IgD-negative memory B cell (primary cell): ENCODE results near the gene BLOC1S6. TPM values are rescaled to one million over a fixed set of nuclear protein-coding genes. Genes with fewer than 3 reads are reported as not detected.
"Not testable (repeated sequence)": the region's sequence is repeated elsewhere in the genome, so short reads cannot be mapped to it uniquely, and the experiment has no call there.

Source experiments
- H3K27ac Mint-ChIP-seq, 3 donors: one replicate each; pipeline ENCODE4 v1.8.0; 2020 to 2022; ENCODE audit warnings: mild to moderate bottlenecking in 3 of 3, mixed read lengths in 3 of 3, moderate library complexity in 1 of 3
- H3K27me3 Mint-ChIP-seq: one replicate; pipeline ENCODE4 v1.8.0; 2021; ENCODE audit warnings: mixed read lengths
- H3K36me3 Mint-ChIP-seq: one replicate; pipeline ENCODE4 v1.8.0; 2020; ENCODE audit warnings: mild to moderate bottlenecking, mixed read lengths
- H3K4me1 Mint-ChIP-seq, 3 donors: one replicate each; pipeline ENCODE4 v1.8.0; 2020 to 2022; ENCODE audit warnings: mixed read lengths in 3 of 3, mild to moderate bottlenecking in 1 of 3
- H3K4me3 Mint-ChIP-seq, 4 donors: one replicate each; pipeline ENCODE4 v1.8.0; 2020 to 2022; ENCODE audit warnings: mild to moderate bottlenecking in 4 of 4, mixed read lengths in 4 of 4, moderate library complexity in 3 of 4
- H3K9me3 Mint-ChIP-seq, 3 donors: one replicate each; pipeline ENCODE4 v1.8.0; 2020 to 2021; ENCODE audit warnings: mixed read lengths in 3 of 3, mild to moderate bottlenecking in 1 of 3
- polyA plus RNA-seq: library from polyadenylated mRNA; unstranded; fragments of 300-500 nt; fragmentation: Illumina TruSeq; gene quantifications from one replicate; pipeline ENCODE4 v1.2.3, GENCODE V29; 2021

BLOC1S6 gene
- polyA plus RNA-seq, 1 donor from 2014 or later = 68.1 TPM

DNA sequence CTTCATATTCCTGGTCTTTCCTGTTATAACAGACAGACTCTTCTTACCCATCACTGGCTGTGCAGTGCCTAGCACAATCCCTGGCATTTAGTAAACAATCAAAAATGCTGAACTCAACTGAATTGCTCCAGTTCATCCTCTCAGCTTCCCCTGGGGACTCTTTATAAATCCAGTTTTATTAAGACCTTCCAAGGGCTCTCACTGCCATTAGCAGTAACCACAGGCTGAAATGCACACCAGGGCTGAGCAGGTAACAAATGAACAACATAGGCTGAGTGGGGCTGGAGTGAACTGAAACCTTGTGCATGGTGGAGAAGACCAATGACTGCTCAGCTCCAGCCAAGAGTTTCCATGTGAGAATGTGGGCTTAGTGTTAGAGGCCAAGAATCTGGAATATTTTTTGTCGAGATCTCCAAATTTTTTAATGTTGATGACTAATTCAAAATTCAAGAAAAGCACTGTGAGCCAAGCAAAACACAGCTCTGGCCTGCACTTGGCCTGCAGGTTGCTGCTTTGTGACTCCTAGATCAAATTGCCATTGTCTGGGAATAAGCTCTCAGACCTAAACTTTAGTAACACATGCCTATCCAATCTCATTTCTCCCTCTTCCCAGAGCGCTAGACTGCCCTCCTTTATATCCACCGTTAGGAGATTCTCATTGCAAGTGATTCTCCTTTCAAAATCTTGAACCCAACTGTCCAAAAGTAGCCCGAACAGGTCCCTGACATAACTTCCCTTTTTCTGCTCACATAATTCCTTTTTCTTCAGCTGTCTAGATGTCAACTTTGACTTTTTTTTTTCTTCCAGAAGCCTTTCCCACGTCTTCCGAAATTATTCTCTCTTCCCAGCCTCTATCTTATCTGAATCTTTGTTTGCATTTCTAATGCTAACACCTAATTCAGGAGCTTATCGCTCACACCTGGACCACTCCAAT lies 55.1 kb downstream of the BLOC1S6 start:
- H3K27ac Mint-ChIP-seq = no peak overlapping the region
- peaks cover 26 to 51% (median 27%) of the 10 kb centered on the region in 3 donors for H3K4me1 Mint-ChIP-seq
- no peaks in the 10 kb centered on the region for H3K9me3 Mint-ChIP-seq
- H3K36me3 Mint-ChIP-seq = peaks cover 10% of the 10 kb centered on the region
- no peak overlapping the region for H3K4me3 Mint-ChIP-seq
- no peaks in the 10 kb centered on the region for H3K27me3 Mint-ChIP-seq

DNA sequence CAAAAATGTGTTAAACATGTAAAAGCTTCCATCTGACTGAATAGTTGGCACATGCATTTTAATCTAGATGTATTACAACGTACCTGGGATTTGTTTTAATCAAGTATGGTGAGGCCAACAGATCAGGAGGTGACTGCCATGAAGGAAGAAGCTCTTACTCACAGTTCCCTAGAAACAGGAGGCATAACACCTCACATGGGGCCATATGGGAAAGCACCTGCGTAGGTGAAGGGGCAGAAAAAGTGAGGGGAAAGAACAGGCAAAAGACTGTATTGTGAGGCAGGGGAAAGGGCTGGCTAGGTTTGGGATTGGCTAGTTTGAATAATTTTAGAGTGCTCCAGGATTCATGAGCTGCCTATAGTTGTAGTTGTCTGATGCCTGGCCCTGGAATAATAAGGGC lies 57.3 kb downstream of the BLOC1S6 start:
- Mint-ChIP-seq H3K36me3 (peaks cover 6% of the 10 kb centered on the region), H3K4me3 (peak overlapping the region in 1 of 4 donors; percentile 49), H3K4me1 (peaks cover 18 to 44% (median 26%) of the 10 kb centered on the region in 3 donors), H3K27ac (no peak overlapping the region), H3K9me3 (no peaks in the 10 kb centered on the region), H3K27me3 (no peaks in the 10 kb centered on the region)

GRCh38 chr15:45645026-45645980 lies 58.1 kb downstream of the BLOC1S6 start:
- Mint-ChIP-seq H3K4me1 (peaks cover 19 to 46% (median 25%) of the 10 kb centered on the region in 3 donors), H3K27ac (peak overlapping the region in 1 of 3 donors; percentile 18), H3K4me3 (peak overlapping the region in 1 of 4 donors; percentile 29), H3K27me3 (no peaks in the 10 kb centered on the region), H3K9me3 (no peaks in the 10 kb centered on the region), H3K36me3 (peaks cover 6% of the 10 kb centered on the region)

DNA sequence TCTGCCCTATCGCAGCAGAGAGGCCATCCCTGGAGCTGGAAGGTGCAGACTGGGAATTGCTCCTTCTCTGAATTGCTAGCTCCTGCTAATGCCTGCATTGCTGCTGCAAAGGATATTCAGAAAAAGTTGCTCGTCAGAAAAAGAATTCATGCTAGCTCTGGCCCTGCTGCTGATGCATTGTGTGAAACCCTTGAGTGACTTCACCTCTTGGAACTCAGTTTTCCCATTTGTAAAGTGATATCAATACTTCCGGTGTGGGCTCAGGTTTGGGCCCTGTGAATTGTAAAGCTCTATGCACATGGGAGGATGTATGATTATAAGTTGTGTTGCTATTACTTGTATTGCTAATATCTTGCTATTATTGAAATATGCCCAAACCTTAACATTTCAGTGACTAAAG lies 59.0 kb downstream of the BLOC1S6 start:
- Mint-ChIP-seq H3K27me3 (no peaks in the 10 kb centered on the region), H3K27ac (no peak overlapping the region), H3K9me3 (no peaks in the 10 kb centered on the region), H3K4me3 (peak overlapping the region in 1 of 4 donors; percentile 31), H3K4me1 (peaks cover 20 to 48% (median 26%) of the 10 kb centered on the region in 3 donors), H3K36me3 (peaks cover 7% of the 10 kb centered on the region)

- H3K36me3 Mint-ChIP-seq = peaks cover 14% of the 10 kb centered on the region
- H3K4me1 Mint-ChIP-seq = peaks cover 16 to 47% (median 22%) of the 10 kb centered on the region in 3 donors
- no peaks in the 10 kb centered on the region for H3K9me3 Mint-ChIP-seq
- no peak overlapping the region for H3K27ac Mint-ChIP-seq
- no peak overlapping the region for H3K4me3 Mint-ChIP-seq
- no peaks in the 10 kb centered on the region for H3K27me3 Mint-ChIP-seq
Measured at GRCh38 chr15:45647828-45648227, 60.6 kb downstream of the BLOC1S6 start.

DNA sequence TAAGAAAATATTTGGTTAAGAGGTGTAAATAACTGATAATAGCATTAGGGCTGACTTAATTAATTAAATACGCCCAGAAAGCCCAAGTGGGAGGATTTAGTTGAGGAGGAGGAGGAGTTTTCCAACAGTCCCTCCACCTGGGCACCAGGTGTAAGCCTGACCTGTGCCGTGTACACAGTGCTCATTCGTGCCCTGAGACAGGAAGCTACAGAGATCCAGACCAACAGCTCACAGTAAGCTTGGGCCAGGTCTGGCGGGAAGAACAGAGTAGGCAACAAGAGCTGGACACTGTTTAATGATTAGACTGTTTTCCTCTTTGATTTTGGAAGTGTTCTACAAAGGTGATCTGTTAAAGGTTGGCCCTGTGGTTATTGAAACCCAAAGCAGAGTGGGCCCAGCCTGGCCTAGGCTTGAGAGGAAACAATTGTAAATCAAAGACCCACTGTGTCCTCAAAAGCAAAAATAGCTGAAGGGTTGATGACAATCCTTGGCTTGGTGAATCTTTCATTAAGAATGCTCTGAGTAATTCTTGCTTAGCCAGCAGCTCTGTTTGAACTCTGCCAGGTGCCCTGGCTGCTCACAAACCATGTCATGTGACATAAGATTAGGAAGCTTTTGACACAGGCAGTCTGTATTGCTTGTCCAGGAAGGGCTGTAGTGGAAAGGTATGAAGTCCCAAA lies 61.5 kb downstream of the BLOC1S6 start:
- H3K4me3 Mint-ChIP-seq = peak overlapping the region in 1 of 4 donors; percentile 54
- peaks cover 18 to 48% (median 28%) of the 10 kb centered on the region in 3 donors for H3K4me1 Mint-ChIP-seq
- no peaks in the 10 kb centered on the region for H3K27me3 Mint-ChIP-seq
- H3K36me3 Mint-ChIP-seq = peaks cover 14% of the 10 kb centered on the region
- H3K9me3 Mint-ChIP-seq = no peaks in the 10 kb centered on the region
- H3K27ac Mint-ChIP-seq = no peak overlapping the region

GRCh38 chr15:45650007-45650406 lies 62.8 kb downstream of the BLOC1S6 start:
- H3K9me3 Mint-ChIP-seq, H3K27ac Mint-ChIP-seq, H3K27me3 Mint-ChIP-seq: not testable (repeated sequence)
- Mint-ChIP-seq H3K4me3 (peak overlapping the region in 1 of 4 donors; percentile 41), H3K4me1 (peaks cover 22 to 49% (median 28%) of the 10 kb centered on the region in 3 donors), H3K36me3 (peaks cover 14% of the 10 kb centered on the region)

GRCh38 chr15:45650889-45651525 lies 63.8 kb downstream of the BLOC1S6 start:
- H3K27ac Mint-ChIP-seq = no peak overlapping the region
- H3K9me3 Mint-ChIP-seq = peaks cover 0 to 2% (median 0%) of the 10 kb centered on the region in 3 donors
- H3K27me3 Mint-ChIP-seq = no peaks in the 10 kb centered on the region
- peaks cover 13% of the 10 kb centered on the region for H3K36me3 Mint-ChIP-seq
- H3K4me1 Mint-ChIP-seq = peaks cover 20 to 43% (median 28%) of the 10 kb centered on the region in 3 donors
- H3K4me3 Mint-ChIP-seq = no peak overlapping the region

- Mint-ChIP-seq H3K36me3 (peaks cover 13% of the 10 kb centered on the region), H3K4me3 (no peak overlapping the region), H3K4me1 (peaks cover 14 to 38% (median 24%) of the 10 kb centered on the region in 3 donors), H3K27me3 (no peaks in the 10 kb centered on the region), H3K27ac (no peak overlapping the region), H3K9me3 (peaks cover 0 to 2% (median 0%) of the 10 kb centered on the region in 3 donors)
Measured at GRCh38 chr15:45653702-45654424, 66.7 kb downstream of the BLOC1S6 start.

- Mint-ChIP-seq H3K9me3 (peaks cover 0 to 2% (median 0%) of the 10 kb centered on the region in 3 donors), H3K4me1 (peaks cover 11 to 34% (median 22%) of the 10 kb centered on the region in 3 donors)
Measured at GRCh38 chr15:45654749-45655148, 67.6 kb downstream of the BLOC1S6 start.

GRCh38 chr15:45657254-45657653 lies 70.1 kb downstream of the BLOC1S6 start:
- Mint-ChIP-seq H3K9me3 (peaks cover 0 to 2% (median 0%) of the 10 kb centered on the region in 3 donors), H3K4me3 (no peak overlapping the region), H3K27ac (peak overlapping the region in 1 of 3 donors; percentile 59), H3K27me3 (no peaks in the 10 kb centered on the region), H3K4me1 (peaks cover 8 to 26% (median 17%) of the 10 kb centered on the region in 3 donors), H3K36me3 (peaks cover 11% of the 10 kb centered on the region)

More at GRCh38 chr15:45654749-45655148, 67.6 kb downstream of the BLOC1S6 start:
- H3K27ac Mint-ChIP-seq = peak overlapping the region in 1 of 3 donors; percentile 1
- peak overlapping the region in 1 of 4 donors; percentile 46 for H3K4me3 Mint-ChIP-seq
- peaks cover 14% of the 10 kb centered on the region for H3K36me3 Mint-ChIP-seq
- no peaks in the 10 kb centered on the region for H3K27me3 Mint-ChIP-seq

GRCh38 chr15:45657764-45658545 lies 70.8 kb downstream of the BLOC1S6 start:
- no peak overlapping the region for H3K4me3 Mint-ChIP-seq
- H3K36me3 Mint-ChIP-seq = peaks cover 12% of the 10 kb centered on the region
- H3K9me3 Mint-ChIP-seq = peaks cover 0 to 2% (median 0%) of the 10 kb centered on the region in 3 donors
- peaks cover 8 to 21% (median 14%) of the 10 kb centered on the region in 3 donors for H3K4me1 Mint-ChIP-seq
- H3K27me3 Mint-ChIP-seq = no peaks in the 10 kb centered on the region
- H3K27ac Mint-ChIP-seq = no peak overlapping the region
